Activated naive CD4-positive, alpha-beta T cell treated with anti-CD3 and anti-CD28 coated beads, Interleukin-2, amount 10 ng/mL, durations not matched to agents 7 days and 5 days (primary cell): ENCODE measurements around the gene ADCY2.

ENCODE experiments used
- CTCF ChIA-PET: fragments of 350-600 bp; sonication (Branson Sonifier 250); formaldehyde crosslinking; loops from one replicate; lab custom pipeline; 2021; ENCODE audit warnings: antibody characterized with exemption; lab: Charles Lee
- DNase-seq: peaks from one replicate; pipeline ENCODE4 v3.0.0-alpha.2; 2020
- H3K27ac Mint-ChIP-seq: one replicate; pipeline ENCODE4 v1.8.0; 2021; ENCODE audit warnings: mild to moderate bottlenecking, moderate library complexity, mixed read lengths
- H3K27me3 Mint-ChIP-seq: one replicate; pipeline ENCODE4 v1.8.0; 2021; ENCODE audit warnings: mild to moderate bottlenecking, mixed read lengths
- H3K36me3 Mint-ChIP-seq: one replicate; pipeline ENCODE4 v1.8.0; 2021; ENCODE audit warnings: mixed read lengths
- H3K4me1 Mint-ChIP-seq: one replicate; pipeline ENCODE4 v1.8.0; 2021; ENCODE audit warnings: mixed read lengths
- H3K4me3 Mint-ChIP-seq: one replicate; pipeline ENCODE4 v1.8.0; 2021; ENCODE audit warnings: mild to moderate bottlenecking, moderate library complexity, mixed read lengths
- H3K9me3 Mint-ChIP-seq: one replicate; pipeline ENCODE4 v1.8.0; 2021; ENCODE audit warnings: mixed read lengths

Gene ADCY2

GRCh38 chr5:7676455-7676854 is 280.5 kb downstream of the ADCY2 start:
- CTCF ChIA-PET, result no interaction called here
- no peak for DNase-seq
- Mint-ChIP-seq H3K9me3 (no peaks in the 10 kb centered on the region), H3K27ac (no peak overlapping the region), H3K36me3 (no peaks in the 10 kb centered on the region), H3K27me3 (no peaks in the 10 kb centered on the region), H3K4me1 (no peaks in the 10 kb centered on the region), H3K4me3 (no peak overlapping the region)

GRCh38 chr5:7678030-7678429 is 282.1 kb downstream of the ADCY2 start:
- no peaks in the 10 kb centered on the region for H3K9me3 Mint-ChIP-seq
- CTCF ChIA-PET, result no interaction called here
- no peak overlapping the region for H3K4me3 Mint-ChIP-seq

GRCh38 chr5:7679663-7680062 is 283.7 kb downstream of the ADCY2 start:
- Mint-ChIP-seq H3K4me3 (no peak overlapping the region), H3K4me1 (no peaks in the 10 kb centered on the region), H3K27ac (no peak overlapping the region), H3K36me3 (no peaks in the 10 kb centered on the region), H3K27me3 (no peaks in the 10 kb centered on the region), H3K9me3 (no peaks in the 10 kb centered on the region)
- CTCF ChIA-PET, result no interaction called here
- DNase-seq, result no peak

More at GRCh38 chr5:7678030-7678429, 282.1 kb downstream of the ADCY2 start:
- no peak overlapping the region for H3K27ac Mint-ChIP-seq
- no peaks in the 10 kb centered on the region for H3K27me3 Mint-ChIP-seq
- H3K4me1 Mint-ChIP-seq, result no peaks in the 10 kb centered on the region
- no peaks in the 10 kb centered on the region for H3K36me3 Mint-ChIP-seq
- DNase-seq, result no peak

GRCh38 chr5:7680260-7680659 is 284.3 kb downstream of the ADCY2 start:
- H3K27ac Mint-ChIP-seq, result no peak overlapping the region
- H3K4me3 Mint-ChIP-seq, result no peak overlapping the region
- no peaks in the 10 kb centered on the region for H3K36me3 Mint-ChIP-seq
- H3K4me1 Mint-ChIP-seq, result no peaks in the 10 kb centered on the region
- H3K27me3 Mint-ChIP-seq, result no peaks in the 10 kb centered on the region
- no peaks in the 10 kb centered on the region for H3K9me3 Mint-ChIP-seq
- CTCF ChIA-PET, result no interaction called here
- DNase-seq, result no peak

- H3K27ac Mint-ChIP-seq, result no peak overlapping the region
Measured at GRCh38 chr5:7682379-7682778, 286.4 kb downstream of the ADCY2 start.

GRCh38 chr5:7683753-7684152 is 287.8 kb downstream of the ADCY2 start:
- no peaks in the 10 kb centered on the region for H3K4me1 Mint-ChIP-seq
- no peak overlapping the region for H3K4me3 Mint-ChIP-seq
- H3K36me3 Mint-ChIP-seq, result no peaks in the 10 kb centered on the region
- CTCF ChIA-PET, result no interaction called here
- no peak overlapping the region for H3K27ac Mint-ChIP-seq
- H3K9me3 Mint-ChIP-seq, result no peaks in the 10 kb centered on the region
- no peak for DNase-seq
- no peaks in the 10 kb centered on the region for H3K27me3 Mint-ChIP-seq

More at GRCh38 chr5:7682379-7682778, 286.4 kb downstream of the ADCY2 start:
- H3K4me1 Mint-ChIP-seq, result no peaks in the 10 kb centered on the region
- H3K27me3 Mint-ChIP-seq, result no peaks in the 10 kb centered on the region
- no peaks in the 10 kb centered on the region for H3K9me3 Mint-ChIP-seq
- H3K36me3 Mint-ChIP-seq, result no peaks in the 10 kb centered on the region
- DNase-seq, result no peak
- CTCF ChIA-PET, result no interaction called here
- H3K4me3 Mint-ChIP-seq, result no peak overlapping the region

GRCh38 chr5:7684826-7685225 is 288.9 kb downstream of the ADCY2 start:
- Mint-ChIP-seq H3K9me3 (no peaks in the 10 kb centered on the region), H3K4me1 (no peaks in the 10 kb centered on the region), H3K4me3 (no peak overlapping the region), H3K36me3 (no peaks in the 10 kb centered on the region), H3K27me3 (no peaks in the 10 kb centered on the region), H3K27ac (no peak overlapping the region)
- CTCF ChIA-PET, result no interaction called here
- no peak for DNase-seq

GRCh38 chr5:7686794-7687193 is 290.9 kb downstream of the ADCY2 start:
- no peaks in the 10 kb centered on the region for H3K4me1 Mint-ChIP-seq
- DNase-seq, result no peak
- CTCF ChIA-PET, result no interaction called here
- no peak overlapping the region for H3K4me3 Mint-ChIP-seq
- H3K27me3 Mint-ChIP-seq, result no peaks in the 10 kb centered on the region
- H3K36me3 Mint-ChIP-seq, result no peaks in the 10 kb centered on the region
- H3K27ac Mint-ChIP-seq, result no peak overlapping the region
- no peaks in the 10 kb centered on the region for H3K9me3 Mint-ChIP-seq

- Mint-ChIP-seq H3K27ac (no peak overlapping the region), H3K9me3 (no peaks in the 10 kb centered on the region), H3K4me1 (no peaks in the 10 kb centered on the region), H3K4me3 (no peak overlapping the region), H3K36me3 (no peaks in the 10 kb centered on the region), H3K27me3 (no peaks in the 10 kb centered on the region)
- DNase-seq, result no peak
- CTCF ChIA-PET, result interaction anchor here (1.3 kb wide), 1 partner anchor 57 kb away, joined by 3 read pairs; no protein-coding TSS in a partner anchor
Measured at GRCh38 chr5:7690557-7690956, 294.6 kb downstream of the ADCY2 start.

- CTCF ChIA-PET, result no interaction called here
- no peaks in the 10 kb centered on the region for H3K36me3 Mint-ChIP-seq
- no peak for DNase-seq
- H3K27ac Mint-ChIP-seq, result no peak overlapping the region
- H3K27me3 Mint-ChIP-seq, result no peaks in the 10 kb centered on the region
- no peak overlapping the region for H3K4me3 Mint-ChIP-seq
- peaks cover 3% of the 10 kb centered on the region for H3K9me3 Mint-ChIP-seq
- no peaks in the 10 kb centered on the region for H3K4me1 Mint-ChIP-seq
Measured at GRCh38 chr5:7705261-7705660, 309.3 kb downstream of the ADCY2 start.

- CTCF ChIA-PET, result no interaction called here
- Mint-ChIP-seq H3K4me3 (no peak overlapping the region), H3K4me1 (no peaks in the 10 kb centered on the region), H3K9me3 (peaks cover 3% of the 10 kb centered on the region), H3K27ac (no peak overlapping the region), H3K36me3 (no peaks in the 10 kb centered on the region), H3K27me3 (no peaks in the 10 kb centered on the region)
- DNase-seq, result no peak
Measured at GRCh38 chr5:7705736-7706135, 309.8 kb downstream of the ADCY2 start.

GRCh38 chr5:7706256-7706655 is 310.3 kb downstream of the ADCY2 start:
- no peaks in the 10 kb centered on the region for H3K27me3 Mint-ChIP-seq
- no peaks in the 10 kb centered on the region for H3K36me3 Mint-ChIP-seq
- peaks cover 3% of the 10 kb centered on the region for H3K9me3 Mint-ChIP-seq
- H3K27ac Mint-ChIP-seq, result no peak overlapping the region
- DNase-seq, result no peak
- CTCF ChIA-PET, result no interaction called here
- H3K4me1 Mint-ChIP-seq, result no peaks in the 10 kb centered on the region
- no peak overlapping the region for H3K4me3 Mint-ChIP-seq

- Mint-ChIP-seq H3K4me3 (no peak overlapping the region), H3K4me1 (no peaks in the 10 kb centered on the region), H3K27me3 (peaks cover 4% of the 10 kb centered on the region), H3K36me3 (no peaks in the 10 kb centered on the region), H3K9me3 (no peaks in the 10 kb centered on the region), H3K27ac (no peak overlapping the region)
- CTCF ChIA-PET, result interaction anchor here (1.2 kb wide), 1 partner anchor 1365 kb away, joined by 3 read pairs; no protein-coding TSS in a partner anchor
- no peak for DNase-seq
Measured at GRCh38 chr5:7714119-7714518, 318.2 kb downstream of the ADCY2 start.

- no peak overlapping the region for H3K4me3 Mint-ChIP-seq
- H3K27ac Mint-ChIP-seq, result no peak overlapping the region
- H3K27me3 Mint-ChIP-seq, result peaks cover 4% of the 10 kb centered on the region
- H3K36me3 Mint-ChIP-seq, result no peaks in the 10 kb centered on the region
- H3K9me3 Mint-ChIP-seq, result no peaks in the 10 kb centered on the region
- no peaks in the 10 kb centered on the region for H3K4me1 Mint-ChIP-seq
- CTCF ChIA-PET, result no interaction called here
- DNase-seq, result no peak
Measured at GRCh38 chr5:7714697-7715096, 318.8 kb downstream of the ADCY2 start.

- DNase-seq, result no peak
- H3K27ac Mint-ChIP-seq, result no peak overlapping the region
- CTCF ChIA-PET, result interaction anchor here (0.6 kb wide), 1 partner anchor 431 kb away, joined by 3 read pairs; no protein-coding TSS in a partner anchor
- no peak overlapping the region for H3K4me3 Mint-ChIP-seq
- H3K36me3 Mint-ChIP-seq, result no peaks in the 10 kb centered on the region
- H3K4me1 Mint-ChIP-seq, result no peaks in the 10 kb centered on the region
- H3K9me3 Mint-ChIP-seq, result no peaks in the 10 kb centered on the region
- H3K27me3 Mint-ChIP-seq, result peaks cover 4% of the 10 kb centered on the region
Measured at GRCh38 chr5:7717691-7718090, 321.8 kb downstream of the ADCY2 start.

- DNase-seq, result no peak
- no peak overlapping the region for H3K4me3 Mint-ChIP-seq
- no peaks in the 10 kb centered on the region for H3K4me1 Mint-ChIP-seq
- H3K36me3 Mint-ChIP-seq, result no peaks in the 10 kb centered on the region
- no peaks in the 10 kb centered on the region for H3K27me3 Mint-ChIP-seq
- CTCF ChIA-PET, result no interaction called here
- H3K9me3 Mint-ChIP-seq, result no peaks in the 10 kb centered on the region
- no peak overlapping the region for H3K27ac Mint-ChIP-seq
Measured at GRCh38 chr5:7728076-7728475, 332.1 kb downstream of the ADCY2 start.
